DND-41 (cell line): ENCODE data around the gene ABI3.

ENCODE experiments used
- ATAC-seq: fragments of 200-7000 bp; cut with Tn5 transposase; 3 replicates; pipeline ENCODE4 v1.9.1; 2021; ENCODE audit warnings: low read depth; ENCODE audit not compliant: insufficient read depth
- DNase-seq: peaks from one replicate; pipeline ENCODE4 v3.0.0-alpha.2; 2020
- H2AFZ ChIP-seq: 2 replicates; pipeline ENCODE4 v1.6.0; 2012; ENCODE audit warnings: low read depth, low read length
- H3K27ac ChIP-seq: 2 replicates; pipeline ENCODE4 v1.5.1; 2012; ENCODE audit warnings: low read length, inconsistent platforms
- H3K27me3 ChIP-seq: fragments of 200-600 bp; sonication (generic); 2 replicates; pipeline ENCODE4 v1.6.0; 2012; ENCODE audit warnings: low read length, mild to moderate bottlenecking, inconsistent platforms; ENCODE audit not compliant: insufficient read depth, poor library complexity
- H3K36me3 ChIP-seq: 2 replicates; pipeline ENCODE4 v1.5.1; 2012; ENCODE audit warnings: low read length, inconsistent platforms; ENCODE audit not compliant: insufficient read depth
- H3K4me1 ChIP-seq: 2 replicates; pipeline ENCODE4 v1.5.1; 2012; ENCODE audit warnings: mild to moderate bottlenecking, low read length; ENCODE audit not compliant: insufficient read depth
- H3K4me2 ChIP-seq: 2 replicates; pipeline ENCODE4 v1.6.0; 2012; ENCODE audit warnings: mild to moderate bottlenecking, moderate library complexity, low read length, inconsistent platforms; ENCODE audit not compliant: insufficient read depth
- H3K4me3 ChIP-seq, 2 experiments: fragments of 200-600 bp in 1 of 2; shearing (Covaris generic) in 1 of 2; 2 replicates each; pipeline ENCODE4 v1.5.1; 2012 to 2016; ENCODE audit warnings: inconsistent platforms in 2 of 2, low read length in 2 of 2, mild to moderate bottlenecking in 2 of 2, low read depth in 1 of 2, moderate library complexity in 1 of 2
- H3K79me2 ChIP-seq: 2 replicates; pipeline ENCODE4 v1.6.0; 2012; ENCODE audit warnings: low read length, inconsistent platforms; ENCODE audit not compliant: insufficient read depth
- H3K9ac ChIP-seq: 2 replicates; pipeline ENCODE4 v1.6.0; 2012; ENCODE audit warnings: low read depth, mild to moderate bottlenecking, inconsistent platforms, low read length, moderate library complexity
- H3K9me3 ChIP-seq: 2 replicates; pipeline ENCODE4 v1.5.1; 2012; ENCODE audit warnings: low read length, moderate library complexity, mild to moderate bottlenecking, inconsistent platforms; ENCODE audit not compliant: insufficient read depth, severe bottlenecking
- H4K20me1 ChIP-seq: 2 replicates; pipeline ENCODE4 v1.6.0; 2012; ENCODE audit warnings: low read length; ENCODE audit not compliant: insufficient read depth
- CTCF ChIP-seq: IDR thresholded peaks from 2 replicates; pipeline ENCODE4 v1.5.1; 2012; ENCODE audit warnings: borderline replicate concordance, low read length, moderate library complexity, mild to moderate bottlenecking; ENCODE audit not compliant: poor library complexity, severe bottlenecking; ENCODE audit errors: extremely low read depth
- EZH2 ChIP-seq: IDR thresholded peaks from 3 replicates; pipeline ENCODE4 v1.6.1; 2012; ENCODE audit warnings: borderline replicate concordance, low read depth, mild to moderate bottlenecking, moderate library complexity, low read length, inconsistent platforms; ENCODE audit not compliant: severe bottlenecking

The ABI3 gene

GRCh38 chr17:49252148-49252695 lies 41.7 kb downstream of the ABI3 start:
- no peaks in the 10 kb centered on the region for H3K4me1 ChIP-seq
- H3K27ac ChIP-seq = no peak overlapping the region
- no peaks in the 10 kb centered on the region for H3K79me2 ChIP-seq
- no peak overlapping the region for H3K9ac ChIP-seq
- H3K27me3 ChIP-seq = peaks cover 3% of the 10 kb centered on the region
- TF ChIP-seq EZH2 (no peak), CTCF (no peak)
- no peak for ATAC-seq
- H3K4me2 ChIP-seq = no peak overlapping the region
- H3K36me3 ChIP-seq = no peaks in the 10 kb centered on the region
- peaks cover 4% of the 10 kb centered on the region; the same call in 1 of the 2 replicates for H4K20me1 ChIP-seq
- no peak for DNase-seq
- H3K4me3 ChIP-seq = no peak overlapping the region
- no peaks in the 10 kb centered on the region for H3K9me3 ChIP-seq
- H2AFZ ChIP-seq = no peak overlapping the region

GRCh38 chr17:49254066-49254465 lies 43.6 kb downstream of the ABI3 start:
- Histone ChIP-seq H3K4me3 (no peak overlapping the region), H3K4me1 (no peaks in the 10 kb centered on the region), H3K36me3 (no peaks in the 10 kb centered on the region), H2AFZ (no peak overlapping the region), H3K4me2 (no peak overlapping the region), H4K20me1 (peaks cover 4% of the 10 kb centered on the region; the same call in 1 of the 2 replicates), H3K9ac (no peak overlapping the region), H3K27me3 (peaks cover 3% of the 10 kb centered on the region), H3K27ac (no peak overlapping the region), H3K9me3 (no peaks in the 10 kb centered on the region), H3K79me2 (no peaks in the 10 kb centered on the region)
- no peak for TF ChIP-seq EZH2
- peak; percentile 13 for TF ChIP-seq CTCF
- ATAC-seq (no peak), DNase-seq (no peak)

- no peaks in the 10 kb centered on the region for H3K36me3 ChIP-seq
- no peak overlapping the region for H3K4me2 ChIP-seq
- no peak overlapping the region for H2AFZ ChIP-seq
- DNase-seq = no peak
- no peak for ATAC-seq
- H3K79me2 ChIP-seq = no peaks in the 10 kb centered on the region
- no peak overlapping the region for H3K4me3 ChIP-seq
- H3K9me3 ChIP-seq = no peaks in the 10 kb centered on the region
- peaks cover under 1% of the 10 kb centered on the region for H3K27me3 ChIP-seq
- H4K20me1 ChIP-seq = peaks cover 4% of the 10 kb centered on the region; the same call in 1 of the 2 replicates
- H3K9ac ChIP-seq = no peak overlapping the region
- no peak overlapping the region for H3K27ac ChIP-seq
- no peaks in the 10 kb centered on the region for H3K4me1 ChIP-seq
- no peak for TF ChIP-seq EZH2
- no peak for TF ChIP-seq CTCF
These were observed 44.6 kb downstream of the ABI3 start for GRCh38 chr17:49255125-49255524.
